ENCODE results near the gene NQO2. TPM values are rescaled to one million over a fixed set of nuclear protein-coding genes. Genes with fewer than 3 reads are reported as not detected.

NQO2 gene
- polyA plus RNA-seq, 1 of the 3 experiments (the other 2 are of a cell fraction): 19.2 TPM

GRCh38 chr6:3032986-3033385 lies 33.3 kb downstream of the NQO2 start:
- POLR2A ChIA-PET: no interaction called here
- Histone ChIP-seq H3K9me2 (no peaks in the 10 kb centered on the region), H3K36me3 (replicated peaks in 1 of 2; ENCODE audit: control insufficient read depth in 1 of 2, insufficient read depth in 2 of 2, low read length in 1 of 2) (no peaks in the 10 kb centered on the region), H3K27me3 (ENCODE audit: insufficient read depth) (no peaks in the 10 kb centered on the region), H3K4me2 (no peak overlapping the region), H3K4me3 (ENCODE audit: low read depth in 2 of 2, low read length in 1 of 2) (no peak overlapping the region), H3K4me1 (ENCODE audit: control insufficient read depth in 1 of 2, insufficient read depth in 2 of 2, low read depth in 1 of 2, low read length in 1 of 2) (peaks cover 0 to 4% of the 10 kb centered on the region in 2 experiments; a peak in 2 of 4 replicates), H3K9me3 (no peaks in the 10 kb centered on the region), H3K27ac (ENCODE audit: low read depth in 2 of 2, low read length in 1 of 2) (no peak overlapping the region), H3K79me2 (ENCODE audit: insufficient read depth) (no peaks in the 10 kb centered on the region), H4K20me1 (ENCODE audit: insufficient read depth) (no peaks in the 10 kb centered on the region), H3F3A (replicated peaks; ENCODE audit: insufficient read depth) (no peaks in the 10 kb centered on the region), H2AFZ (ENCODE audit: low read depth) (no peak overlapping the region), H3K9ac (no peak overlapping the region)
- no peak for DNase-seq
- CTCF ChIA-PET: no interaction called here
- 71% methylated on average over 3 of the region's 3 CpGs for WGBS (ENCODE audit: low lambda C conversion rate)
- TF ChIP-seq FOXJ3 (CRISPR knock-in tag; IDR thresholded peaks at IDR 0.05): no peak
- TF ChIP-seq ELF1 (IDR thresholded peaks at IDR 0.05): no peak
- no peak for TF ChIP-seq MXI1 (IDR thresholded peaks at IDR 0.05; ENCODE audit: low read depth, low read length)
- no peak for TF ChIP-seq USF2 (IDR thresholded peaks at IDR 0.05; ENCODE audit: borderline replicate concordance, low read depth, low read length)
- TF ChIP-seq IRF3 (IDR thresholded peaks at IDR 0.05; ENCODE audit: low read depth, low read length): no peak
- TF ChIP-seq SMC3 (IDR thresholded peaks at IDR 0.05; ENCODE audit: low read depth, low read length): no peak
- no peak for TF ChIP-seq GATA2 (CRISPR knock-in tag; IDR thresholded peaks at IDR 0.05)
- no peak for TF ChIP-seq JUND (IDR thresholded peaks at IDR 0.05)
- no peak for TF ChIP-seq FOSL2 (IDR thresholded peaks at IDR 0.05; ENCODE audit: borderline replicate concordance, low read depth)
- TF ChIP-seq EP300 (IDR thresholded peaks at IDR 0.05; ENCODE audit: borderline replicate concordance in 1 of 2, low read depth in 1 of 2, low read length in 1 of 2): no peak
- no peak for TF ChIP-seq EZH2phosphoT487 (IDR thresholded peaks at IDR 0.05; ENCODE audit: borderline replicate concordance, low read depth)
- no peak for TF ChIP-seq CTCF (IDR thresholded peaks at IDR 0.05)
- no peak for TF ChIP-seq SIN3A (IDR thresholded peaks at IDR 0.05; ENCODE audit: borderline replicate concordance, low read depth, low read length)
- TF ChIP-seq, protein P1, sequence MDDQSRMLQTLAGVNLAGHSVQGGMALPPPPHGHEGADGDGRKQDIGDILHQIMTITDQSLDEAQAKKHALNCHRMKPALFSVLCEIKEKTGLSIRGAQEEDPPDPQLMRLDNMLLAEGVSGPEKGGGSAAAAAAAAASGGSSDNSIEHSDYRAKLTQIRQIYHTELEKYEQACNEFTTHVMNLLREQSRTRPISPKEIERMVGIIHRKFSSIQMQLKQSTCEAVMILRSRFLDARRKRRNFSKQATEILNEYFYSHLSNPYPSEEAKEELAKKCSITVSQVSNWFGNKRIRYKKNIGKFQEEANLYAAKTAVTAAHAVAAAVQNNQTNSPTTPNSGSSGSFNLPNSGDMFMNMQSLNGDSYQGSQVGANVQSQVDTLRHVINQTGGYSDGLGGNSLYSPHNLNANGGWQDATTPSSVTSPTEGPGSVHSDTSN (IDR thresholded peaks at IDR 0.05): no peak
- no peak for TF ChIP-seq NFIC (IDR thresholded peaks at IDR 0.05; ENCODE audit: borderline replicate concordance)
- TF ChIP-seq ZBTB33 (IDR thresholded peaks at IDR 0.05; ENCODE audit: borderline replicate concordance, low read depth): no peak
- no peak for TF ChIP-seq YY1 (IDR thresholded peaks at IDR 0.05; ENCODE audit: low read depth)
- TF ChIP-seq MEF2A (IDR thresholded peaks at IDR 0.05; ENCODE audit: borderline replicate concordance, low read depth): no peak
- TF ChIP-seq TEAD4 (IDR thresholded peaks at IDR 0.05; ENCODE audit: borderline replicate concordance, insufficient read depth): no peak
